WTC11 (cell line): ENCODE measurements around the gene ERC1. TPM values are rescaled to one million over a fixed set of nuclear protein-coding genes. Genes with fewer than 3 reads are reported as not detected.

ENCODE experiments used
- ATAC-seq: fragments of 200-7000 bp; cut with Tn5 transposase; 2 replicates; pipeline ENCODE4 v1.10.0; 2021; ENCODE audit warnings: mild to moderate bottlenecking, moderate library complexity
- CTCF ChIA-PET: fragments of 300-600 bp; sonication (Branson Sonifier 250); formaldehyde crosslinking; loops from one replicate; lab custom pipeline; 2021; ENCODE audit warnings: antibody characterized with exemption; lab: Charles Lee
- POLR2A ChIA-PET: fragments of 350-600 bp; sonication (Branson Sonifier 250); formaldehyde crosslinking; loops from one replicate; lab custom pipeline; 2021; ENCODE audit warnings: antibody characterized with exemption; lab: Charles Lee
- DNase-seq: peaks from one replicate; pipeline ENCODE4 v3.0.0; 2021; ENCODE audit warnings: low spot score
- H3K27ac Mint-ChIP-seq: 2 replicates; pipeline ENCODE4 v1.8.0; 2021; ENCODE audit warnings: mixed read lengths
- H3K27me3 Mint-ChIP-seq: 2 replicates; pipeline ENCODE4 v1.8.0; 2021; ENCODE audit warnings: low read depth, mild to moderate bottlenecking, moderate library complexity, mixed read lengths
- H3K36me3 Mint-ChIP-seq: 2 replicates; pipeline ENCODE4 v1.8.0; 2021; ENCODE audit warnings: mixed read lengths
- H3K4me1 Mint-ChIP-seq: 2 replicates; pipeline ENCODE4 v1.8.0; 2022; ENCODE audit warnings: mixed read lengths
- H3K4me3 Mint-ChIP-seq: 2 replicates; pipeline ENCODE4 v1.8.0; 2021; ENCODE audit warnings: mild to moderate bottlenecking, moderate library complexity, mixed read lengths
- H3K9me3 Mint-ChIP-seq: 2 replicates; pipeline ENCODE4 v1.8.0; 2021; ENCODE audit warnings: mixed read lengths
- ATF3 ChIP-seq: sonication (generic); formaldehyde crosslinking; conservative IDR thresholded peaks from 2 replicates; pipeline ENCODE4 v1.8.1; 2022; ENCODE audit warnings: mild to moderate bottlenecking, missing genetic modification reagents
- CDX4 ChIP-seq: fragments of 250-450 bp; sonication (Bioruptor Pico); IDR thresholded peaks from 2 replicates; pipeline ENCODE4 v1.9.0; 2021; ENCODE audit warnings: moderate library complexity, mild to moderate bottlenecking, inconsistent platforms, borderline replicate concordance
- CREB1 ChIP-seq: sonication (generic); formaldehyde crosslinking; IDR thresholded peaks from 2 replicates; pipeline ENCODE4 v1.8.0; 2023; ENCODE audit warnings: mild to moderate bottlenecking, missing genetic modification reagents
- CREM ChIP-seq: sonication (generic); formaldehyde crosslinking; IDR thresholded peaks from 2 replicates; pipeline ENCODE4 v1.8.1; 2022; ENCODE audit warnings: mild to moderate bottlenecking, missing genetic modification reagents, moderate library complexity
- E2F4 ChIP-seq: sonication (generic); formaldehyde crosslinking; IDR thresholded peaks from 2 replicates; pipeline ENCODE4 v1.8.1; 2022; ENCODE audit warnings: low read depth, mild to moderate bottlenecking, moderate library complexity, missing genetic modification reagents, borderline replicate concordance
- E2F5 ChIP-seq: sonication (generic); formaldehyde crosslinking; IDR thresholded peaks from 2 replicates; pipeline ENCODE4 v1.8.1; 2022; ENCODE audit warnings: mild to moderate bottlenecking, moderate library complexity, missing genetic modification reagents
- EMX1 ChIP-seq: fragments of 250-450 bp; sonication (Bioruptor Pico); IDR thresholded peaks from 2 replicates; pipeline ENCODE4 v1.8.0; 2021; ENCODE audit warnings: mild to moderate bottlenecking
- FOXP4 ChIP-seq: sonication (generic); formaldehyde crosslinking; IDR thresholded peaks from 2 replicates; pipeline ENCODE4 v1.8.0; 2022; ENCODE audit warnings: mild to moderate bottlenecking, missing genetic modification reagents
- GRHL2 ChIP-seq: fragments of 250-450 bp; sonication (Bioruptor Pico); IDR thresholded peaks from 2 replicates; pipeline ENCODE4 v1.8.0; 2022; ENCODE audit warnings: mild to moderate bottlenecking, moderate library complexity; ENCODE audit not compliant: insufficient replicate concordance, severe bottlenecking
- HMGA2 ChIP-seq: fragments of 250-450 bp; sonication (Bioruptor Pico); IDR thresholded peaks from 2 replicates; pipeline ENCODE4 v1.4.0; 2021; ENCODE audit warnings: mild to moderate bottlenecking, moderate library complexity
- HMGXB4 ChIP-seq: sonication (generic); formaldehyde crosslinking; IDR thresholded peaks from 2 replicates; pipeline ENCODE4 v1.8.1; 2023; ENCODE audit warnings: mild to moderate bottlenecking, moderate library complexity, missing genetic modification reagents
- JUN ChIP-seq: sonication (generic); formaldehyde crosslinking; IDR thresholded peaks from 2 replicates; pipeline ENCODE4 v1.8.0; 2023; ENCODE audit warnings: mild to moderate bottlenecking, missing genetic modification reagents
- KAT7 ChIP-seq: sonication (generic); formaldehyde crosslinking; IDR thresholded peaks from 2 replicates; pipeline ENCODE4 v1.8.1; 2023; ENCODE audit warnings: missing genetic modification reagents, mild to moderate bottlenecking, borderline replicate concordance
- MYBL2 ChIP-seq: sonication (generic); formaldehyde crosslinking; IDR thresholded peaks from 2 replicates; pipeline ENCODE4 v1.8.1; 2023; ENCODE audit warnings: mild to moderate bottlenecking, moderate library complexity, missing genetic modification reagents
- RELA ChIP-seq: sonication (generic); formaldehyde crosslinking; IDR thresholded peaks from 2 replicates; pipeline ENCODE4 v1.8.1; 2022; ENCODE audit warnings: missing genetic modification reagents, mild to moderate bottlenecking, borderline replicate concordance
- STAT6 ChIP-seq: sonication (generic); formaldehyde crosslinking; conservative IDR thresholded peaks from 2 replicates; pipeline ENCODE4 v1.8.1; 2023; ENCODE audit warnings: mild to moderate bottlenecking, low read depth, missing genetic modification reagents, moderate library complexity
- ZBTB43 ChIP-seq: sonication (generic); formaldehyde crosslinking; IDR thresholded peaks from 2 replicates; pipeline ENCODE4 v1.8.1; 2023; ENCODE audit warnings: mild to moderate bottlenecking, missing genetic modification reagents
- ZNF219 ChIP-seq: sonication (generic); formaldehyde crosslinking; IDR thresholded peaks from 2 replicates; pipeline ENCODE4 v1.8.0; 2023; ENCODE audit warnings: missing genetic modification reagents, mild to moderate bottlenecking, borderline replicate concordance
- ZNF396 ChIP-seq: fragments of 250-450 bp; sonication (Bioruptor Pico); IDR thresholded peaks from 2 replicates; pipeline ENCODE4 v1.8.0; 2021; ENCODE audit warnings: mild to moderate bottlenecking, moderate library complexity, borderline replicate concordance
- total RNA-seq: library from RNA; stranded (reverse); gene quantifications from 3 replicates; pipeline ENCODE4 v1.2.3, GENCODE V29; 2021

ERC1 gene
- total RNA-seq, 1 experiment from 2014 or later, result 47.5 TPM

GRCh38 chr12:1047898-1048660 is 57.1 kb downstream of the ERC1 start:
- ATAC-seq, result peak; percentile 77
- H3K36me3 Mint-ChIP-seq, result no peaks in the 10 kb centered on the region
- CTCF ChIA-PET, result no interaction called here

More at GRCh38 chr12:1047898-1048660, 57.1 kb downstream of the ERC1 start:
- Mint-ChIP-seq H3K27me3 (no peaks in the 10 kb centered on the region), H3K27ac (peak overlapping the region; percentile 71), H3K4me1 (peaks cover 54% of the 10 kb centered on the region), H3K9me3 (no peaks in the 10 kb centered on the region), H3K4me3 (no peak overlapping the region)
- TF ChIP-seq ZNF396 (CRISPR knock-in tag), result no peak
- no peak for TF ChIP-seq CDX4 (CRISPR knock-in tag)
- TF ChIP-seq FOXP4 (CRISPR knock-in tag), result no peak
- TF ChIP-seq CREM (CRISPR knock-in tag), result no peak
- no peak for TF ChIP-seq ZBTB43 (CRISPR knock-in tag)
- TF ChIP-seq CREB1 (CRISPR knock-in tag), result no peak
- TF ChIP-seq ATF3 (CRISPR knock-in tag), result no peak
- no peak for TF ChIP-seq HMGA2 (CRISPR knock-in tag)
- TF ChIP-seq E2F5 (CRISPR knock-in tag), result no peak
- TF ChIP-seq ZNF219, result no peak
- TF ChIP-seq HMGXB4, result no peak
- no peak for TF ChIP-seq KAT7 (CRISPR knock-in tag)
- no peak for TF ChIP-seq STAT6 (CRISPR knock-in tag)
- no peak for TF ChIP-seq JUN
- no peak for TF ChIP-seq GRHL2 (CRISPR knock-in tag)
- TF ChIP-seq MYBL2 (CRISPR knock-in tag), result no peak
- TF ChIP-seq RELA (CRISPR knock-in tag), result no peak
- no peak for TF ChIP-seq E2F4 (CRISPR knock-in tag)
- TF ChIP-seq EMX1 (CRISPR knock-in tag), result no peak
- POLR2A ChIA-PET, result no interaction called here
- DNase-seq, result no peak
